Activated T-cell treated with anti-CD3 and anti-CD28 coated beads for 24 hours (primary cell): ENCODE measurements around the gene PLA2G5.

Source experiments
- DNase-seq: peaks from one replicate; pipeline ENCODE4 v3.0.0-alpha.2; 2020; ENCODE audit warnings: low read depth

Gene PLA2G5

DNA sequence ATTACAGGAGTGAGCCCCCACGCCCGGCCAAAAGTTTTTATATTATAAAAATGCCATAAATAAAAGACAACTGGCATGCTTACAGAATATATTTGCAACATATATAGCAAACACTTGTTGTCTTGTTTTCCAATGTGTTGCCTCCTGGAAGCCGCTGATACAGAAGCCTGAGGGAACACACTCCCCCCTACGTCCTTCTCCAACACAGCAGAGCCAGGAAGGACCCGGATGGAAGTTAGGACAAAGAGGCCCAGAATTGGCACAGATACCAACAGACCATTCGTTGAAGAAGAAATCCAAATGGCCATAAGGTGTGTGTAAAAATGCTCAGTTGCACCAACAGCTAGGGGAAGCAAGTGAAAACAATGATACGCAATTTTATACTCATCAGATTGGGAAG, 1.3 kb upstream of the PLA2G5 start:
- no peak for DNase-seq

DNA sequence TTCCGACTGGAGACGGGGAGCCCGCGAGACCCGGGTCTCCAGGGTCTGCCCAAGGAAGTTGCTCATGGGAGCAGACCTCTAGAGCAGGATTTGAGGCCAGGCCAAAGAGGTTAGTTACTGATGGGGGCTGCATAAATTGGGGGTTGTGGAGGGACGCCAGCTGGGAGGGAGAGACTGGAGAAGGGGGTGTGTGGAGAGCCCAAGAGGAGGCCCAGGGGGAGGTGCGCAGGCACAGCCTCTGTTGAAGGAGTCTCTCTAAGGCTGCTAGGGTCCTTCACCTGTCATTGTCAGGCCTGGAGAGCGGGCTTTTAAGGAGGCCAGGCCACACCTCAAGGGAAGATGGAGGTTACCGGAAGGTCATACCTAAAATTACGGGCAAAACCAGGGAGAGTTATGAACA, 363 bp downstream of the PLA2G5 start:
- DNase-seq, result no peak

GRCh38 chr1:20071416-20071815, 1.4 kb downstream of the PLA2G5 start:
- DNase-seq, result no peak

GRCh38 chr1:20072771-20073170, 2.8 kb downstream of the PLA2G5 start:
- no peak for DNase-seq

DNA sequence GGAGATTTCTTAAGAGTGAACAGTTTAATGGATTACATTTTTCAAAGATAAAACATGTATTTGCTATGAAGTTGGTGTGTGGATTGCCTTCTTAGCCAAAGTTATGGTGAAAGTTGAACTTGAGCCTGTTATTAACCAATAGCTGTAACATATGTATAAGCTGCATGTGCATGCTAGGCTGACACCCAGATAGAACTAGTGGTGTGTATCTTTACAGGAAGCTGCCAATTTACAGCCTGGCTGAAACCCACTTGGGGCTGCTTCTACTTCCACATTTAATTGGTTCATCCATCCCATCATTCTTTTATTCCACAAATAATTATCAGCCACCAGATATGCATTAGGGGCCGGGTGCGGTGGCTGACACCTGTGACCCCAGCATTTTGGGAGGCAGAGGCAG, 3.3 kb downstream of the PLA2G5 start:
- DNase-seq, result no peak

DNA sequence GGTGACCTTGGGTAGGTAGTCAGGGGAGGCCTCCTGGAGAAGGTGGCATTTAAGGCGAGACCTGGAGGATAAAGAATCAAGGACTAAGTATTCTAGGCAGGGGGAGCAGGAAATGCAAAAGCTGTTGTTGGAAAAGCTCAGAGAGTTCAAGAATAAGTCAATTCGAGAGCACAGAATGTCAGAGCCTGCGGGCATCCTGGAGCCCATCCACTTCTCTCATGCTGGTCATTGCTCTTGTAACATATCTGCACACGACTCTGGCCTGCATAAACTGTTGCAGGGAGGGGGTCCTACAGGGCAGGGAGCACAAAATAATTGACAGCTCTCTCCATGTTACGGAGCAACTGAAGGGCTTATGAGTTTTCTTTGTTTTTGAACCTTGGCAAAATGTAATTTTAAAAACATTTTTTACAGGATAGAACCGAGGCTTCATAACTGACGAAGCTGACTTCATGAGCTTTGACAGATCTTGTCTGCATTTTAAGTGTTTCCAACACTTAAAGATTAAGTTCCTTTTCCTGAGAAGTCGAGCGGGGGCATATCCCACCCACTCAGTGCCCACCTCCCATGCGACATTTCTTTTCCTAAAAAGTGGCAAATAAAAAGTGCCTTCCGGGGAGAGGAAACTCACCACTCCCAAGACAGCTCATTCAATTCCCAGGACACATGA, 4.2 kb downstream of the PLA2G5 start:
- no peak for DNase-seq

GRCh38 chr1:20074725-20075171, 4.8 kb downstream of the PLA2G5 start:
- no peak for DNase-seq

DNA sequence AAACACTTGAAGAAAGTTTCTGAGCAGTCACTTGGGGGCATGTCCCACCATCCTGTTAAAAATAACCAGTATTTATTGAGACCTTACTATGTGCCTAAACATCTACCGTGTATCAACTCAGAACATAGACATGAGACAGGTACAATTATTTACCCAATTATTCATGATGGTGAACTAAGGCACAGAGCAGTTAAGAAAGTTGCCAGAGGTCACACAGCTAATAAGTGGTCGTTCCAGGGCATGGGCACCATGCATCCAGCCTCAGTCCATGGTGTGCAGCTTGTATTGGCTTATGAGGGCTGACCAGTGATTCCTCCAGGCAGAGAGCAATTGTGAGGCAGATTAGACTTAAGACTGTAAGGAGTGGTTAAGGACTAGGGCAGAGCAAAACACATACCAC, 5.4 kb downstream of the PLA2G5 start:
- DNase-seq, result no peak

DNA sequence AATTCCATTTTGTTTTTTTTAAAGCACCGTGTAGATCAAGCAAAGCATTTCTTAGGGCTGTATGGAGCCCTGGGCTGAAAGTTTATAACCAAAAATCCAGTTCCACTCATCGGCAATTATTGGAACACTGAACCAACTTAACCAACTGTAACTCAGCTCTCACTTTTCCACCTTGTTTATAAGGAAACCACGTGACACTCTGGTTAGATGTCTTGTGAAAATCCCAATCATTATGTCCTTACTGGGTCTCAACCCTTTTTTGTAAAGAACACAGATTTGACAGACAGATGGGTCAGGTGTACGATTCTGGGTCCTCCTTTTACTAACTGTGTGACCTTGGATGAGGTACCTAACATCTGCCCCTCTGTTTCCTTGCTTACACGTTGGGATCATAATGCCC, 6.2 kb downstream of the PLA2G5 start:
- no peak for DNase-seq

GRCh38 chr1:20076710-20077461, 6.9 kb downstream of the PLA2G5 start:
- DNase-seq, result no peak

DNA sequence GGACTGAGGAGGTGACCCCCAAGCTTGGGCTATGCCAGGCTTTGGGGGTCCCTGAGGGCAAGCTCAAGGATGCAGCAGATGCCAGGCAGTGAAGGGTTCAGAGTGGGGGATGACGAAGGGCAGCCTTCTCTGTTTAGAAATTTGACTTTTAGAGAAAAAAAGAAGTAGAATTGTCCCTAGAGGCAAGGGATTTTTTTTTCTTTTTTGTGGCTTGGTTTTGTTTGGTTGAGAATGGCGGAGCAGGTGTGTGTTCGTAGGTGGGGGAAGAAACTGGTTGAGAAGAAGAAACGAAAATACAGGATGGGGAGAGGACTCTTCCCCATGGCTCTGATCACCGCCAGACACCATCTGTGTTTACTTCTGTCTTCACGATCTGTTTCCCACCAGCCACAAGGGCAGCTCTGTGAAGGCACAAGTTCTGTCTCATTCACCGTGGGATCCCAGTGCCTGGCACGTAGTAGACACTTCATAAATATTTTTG, 8.2 kb downstream of the PLA2G5 start:
- DNase-seq, result no peak

GRCh38 chr1:20078711-20079110, 8.7 kb downstream of the PLA2G5 start:
- no peak for DNase-seq

- DNase-seq, result no peak
Measured at GRCh38 chr1:20079661-20080305, 9.8 kb downstream of the PLA2G5 start.

DNA sequence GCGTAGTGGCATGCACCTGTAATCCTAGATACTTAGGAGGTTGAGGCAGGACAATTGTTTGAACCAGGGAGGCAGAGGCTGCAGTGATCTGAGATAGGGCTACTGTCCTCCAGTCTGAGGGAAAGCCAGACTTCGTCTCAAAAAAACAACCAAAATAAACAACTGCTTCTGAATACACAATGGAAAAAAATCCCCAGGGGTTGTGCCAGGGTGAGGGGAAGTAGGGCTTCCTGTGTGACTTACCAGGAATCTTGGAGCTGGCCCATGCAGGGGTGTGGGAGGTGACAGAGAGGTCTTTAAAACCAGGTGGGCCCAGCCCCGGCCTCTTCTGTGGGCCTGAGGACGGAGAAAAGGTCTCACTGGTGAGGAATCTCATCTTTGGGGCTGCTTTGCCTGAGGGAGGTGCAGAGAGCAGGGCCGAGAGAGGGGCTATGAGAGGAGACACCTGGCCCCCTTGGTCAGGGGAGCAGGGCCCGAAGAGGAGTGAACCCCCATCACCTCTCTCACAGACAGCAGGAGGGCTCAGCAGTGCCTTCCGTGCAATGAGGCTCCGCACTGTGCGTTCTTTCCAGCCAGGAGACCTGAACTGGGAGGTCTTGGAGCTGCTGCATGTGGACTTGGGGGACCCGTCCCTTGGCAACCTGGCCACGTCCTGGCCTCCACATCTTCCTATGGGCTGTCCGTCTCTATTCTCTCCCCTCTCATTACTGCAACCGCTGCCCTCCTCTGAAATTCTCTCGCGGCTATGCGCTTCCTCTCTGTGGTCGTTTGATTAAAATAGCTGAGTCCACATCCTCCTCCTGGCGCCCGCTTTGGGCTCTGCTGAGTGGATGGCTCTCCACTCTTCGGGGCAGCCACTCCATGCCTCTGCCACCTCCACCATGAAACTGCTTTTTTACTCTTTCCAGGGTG, 10.7 kb downstream of the PLA2G5 start:
- DNase-seq, result no peak

DNA sequence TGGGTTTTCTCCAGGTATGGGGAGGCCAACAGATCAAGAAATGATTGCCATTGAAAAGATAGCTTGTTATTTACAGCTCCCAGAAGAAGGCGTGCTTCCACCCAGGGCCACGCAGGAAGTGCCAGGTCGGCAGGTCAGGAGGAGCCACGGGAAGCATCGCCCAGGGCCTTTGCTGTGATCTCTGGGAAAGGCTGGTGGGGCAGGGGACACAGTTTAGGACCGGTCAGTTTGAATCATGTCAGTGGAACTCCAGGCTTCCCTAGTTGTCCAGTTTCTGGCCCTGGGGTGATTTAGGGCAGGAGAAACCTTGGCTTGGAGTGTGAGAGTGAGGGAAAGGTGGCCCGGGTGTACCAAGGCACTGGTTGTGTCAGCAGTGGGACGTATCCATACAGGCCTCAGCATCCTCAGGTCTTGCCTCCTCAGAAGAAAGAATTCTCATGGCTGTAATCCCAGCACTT, 11.4 kb downstream of the PLA2G5 start:
- DNase-seq, result no peak

DNA sequence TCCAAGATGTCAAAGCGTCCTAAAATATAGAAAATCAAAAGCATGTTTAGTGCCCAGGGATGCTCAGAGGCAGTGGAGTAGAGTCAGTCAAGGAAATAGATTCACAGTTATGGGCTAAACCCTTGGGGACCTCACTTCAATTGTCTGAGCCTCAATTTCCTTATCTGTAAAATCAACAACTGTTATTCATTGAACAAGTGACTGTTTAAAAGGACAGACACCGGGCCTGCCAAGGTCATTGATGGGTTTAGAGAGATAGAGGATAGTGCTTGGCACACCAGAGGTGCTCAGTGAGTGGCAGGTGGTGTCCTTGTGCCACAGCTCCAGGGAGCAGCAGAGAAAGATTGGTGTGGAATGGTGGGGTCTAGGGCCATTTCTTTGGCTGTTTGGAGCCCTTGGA, 12.8 kb downstream of the PLA2G5 start:
- DNase-seq, result no peak

GRCh38 chr1:20083178-20083944, 13.4 kb downstream of the PLA2G5 start:
- no peak for DNase-seq

- no peak for DNase-seq
Measured at GRCh38 chr1:20086800-20087199, 16.8 kb downstream of the PLA2G5 start.

GRCh38 chr1:20087668-20088067, 17.7 kb downstream of the PLA2G5 start:
- no peak for DNase-seq

GRCh38 chr1:20089328-20090077, 19.5 kb downstream of the PLA2G5 start:
- no peak for DNase-seq
